ENCODE results near the gene NUDT4.
"Not testable (repeated sequence)": the region's sequence is repeated elsewhere in the genome, so short reads cannot be mapped to it uniquely, and the experiment has no call there.

NUDT4 gene

GRCh38 chr12:93427779-93428564, 50.2 kb downstream of the NUDT4 start:
- no peak for DNase-seq (ENCODE audit: low read depth, low spot score)

GRCh38 chr12:93429448-93429847, 51.7 kb downstream of the NUDT4 start:
- DNase-seq (ENCODE audit: low read depth, low spot score), result no peak

DNA sequence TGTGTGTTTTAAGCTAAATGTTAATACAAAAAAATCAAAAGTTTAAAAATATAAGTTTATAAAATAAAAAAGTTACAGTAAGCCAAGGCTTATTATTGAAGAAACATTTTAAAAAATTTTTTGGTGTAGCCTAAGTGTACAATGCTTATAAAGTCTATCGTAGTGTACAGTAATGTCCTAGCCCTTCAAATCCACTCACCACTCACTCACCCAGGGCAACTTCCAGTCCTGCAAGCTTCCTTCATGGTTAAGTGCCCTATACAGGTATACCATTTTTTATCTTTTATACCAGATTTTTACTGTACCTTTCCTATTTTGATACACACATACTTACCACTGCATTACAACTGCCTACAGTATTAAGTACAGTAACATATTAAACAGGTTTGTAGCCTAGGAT, 52.1 kb downstream of the NUDT4 start:
- DNase-seq (ENCODE audit: low read depth, low spot score), result no peak

DNA sequence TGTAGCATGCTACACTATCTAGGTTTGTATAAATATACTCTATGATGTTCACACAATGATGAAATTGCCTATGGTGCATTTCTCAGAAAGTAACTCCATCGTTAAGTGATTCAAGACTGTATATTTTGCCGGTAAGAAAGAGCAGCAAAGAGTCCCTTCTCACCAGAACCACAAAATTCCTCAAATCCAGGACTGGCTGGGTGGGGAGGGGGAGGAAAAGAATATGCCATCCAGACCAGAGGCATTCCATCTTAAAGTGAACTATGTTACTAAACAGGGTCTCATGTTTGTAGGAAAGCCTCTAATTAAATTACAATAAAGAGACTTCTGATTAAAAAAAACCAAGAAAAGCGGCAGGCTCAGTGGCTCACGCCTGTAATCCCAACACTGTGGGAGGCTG, 52.6 kb downstream of the NUDT4 start:
- DNase-seq (ENCODE audit: low read depth, low spot score), result no peak

GRCh38 chr12:93432031-93432430, 54.3 kb downstream of the NUDT4 start:
- DNase-seq (ENCODE audit: low read depth, low spot score), result not testable (repeated sequence)

- DNase-seq (ENCODE audit: low read depth, low spot score), result no peak
These were observed 56.6 kb downstream of the NUDT4 start for GRCh38 chr12:93434256-93434865.

GRCh38 chr12:93438266-93439050, 60.7 kb downstream of the NUDT4 start:
- no peak for DNase-seq (ENCODE audit: low read depth, low spot score)

- no peak for DNase-seq (ENCODE audit: low read depth, low spot score)
These were observed 62.5 kb downstream of the NUDT4 start for GRCh38 chr12:93440043-93440835.

DNA sequence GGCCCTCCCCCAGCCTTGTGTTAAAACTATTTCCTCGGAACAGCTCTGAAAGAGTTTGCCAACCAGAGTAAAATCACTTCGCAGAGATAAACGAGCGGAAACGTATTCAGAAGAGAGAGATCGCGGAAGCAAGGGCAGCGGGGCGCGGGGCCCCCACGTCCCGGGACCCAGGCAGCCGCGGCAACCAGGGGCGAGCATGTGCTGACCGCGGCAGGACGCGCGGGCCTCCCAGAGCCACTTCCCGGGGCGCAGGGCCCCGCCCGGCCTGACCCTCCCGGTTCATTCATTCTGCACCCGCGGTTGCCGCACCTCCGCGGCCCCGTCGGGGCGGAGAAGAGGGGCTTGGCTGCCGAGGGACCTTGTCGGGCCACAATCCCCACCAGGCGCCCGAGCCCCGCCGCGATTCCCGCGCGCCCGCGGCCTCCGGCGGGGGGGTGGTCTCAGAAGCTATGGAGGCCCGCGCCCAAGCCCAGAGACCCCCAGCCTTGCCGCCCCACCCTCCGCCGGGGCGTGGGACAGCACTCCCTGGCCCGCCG, 63.4 kb downstream of the NUDT4 start:
- no peak for DNase-seq (ENCODE audit: low read depth, low spot score)

DNA sequence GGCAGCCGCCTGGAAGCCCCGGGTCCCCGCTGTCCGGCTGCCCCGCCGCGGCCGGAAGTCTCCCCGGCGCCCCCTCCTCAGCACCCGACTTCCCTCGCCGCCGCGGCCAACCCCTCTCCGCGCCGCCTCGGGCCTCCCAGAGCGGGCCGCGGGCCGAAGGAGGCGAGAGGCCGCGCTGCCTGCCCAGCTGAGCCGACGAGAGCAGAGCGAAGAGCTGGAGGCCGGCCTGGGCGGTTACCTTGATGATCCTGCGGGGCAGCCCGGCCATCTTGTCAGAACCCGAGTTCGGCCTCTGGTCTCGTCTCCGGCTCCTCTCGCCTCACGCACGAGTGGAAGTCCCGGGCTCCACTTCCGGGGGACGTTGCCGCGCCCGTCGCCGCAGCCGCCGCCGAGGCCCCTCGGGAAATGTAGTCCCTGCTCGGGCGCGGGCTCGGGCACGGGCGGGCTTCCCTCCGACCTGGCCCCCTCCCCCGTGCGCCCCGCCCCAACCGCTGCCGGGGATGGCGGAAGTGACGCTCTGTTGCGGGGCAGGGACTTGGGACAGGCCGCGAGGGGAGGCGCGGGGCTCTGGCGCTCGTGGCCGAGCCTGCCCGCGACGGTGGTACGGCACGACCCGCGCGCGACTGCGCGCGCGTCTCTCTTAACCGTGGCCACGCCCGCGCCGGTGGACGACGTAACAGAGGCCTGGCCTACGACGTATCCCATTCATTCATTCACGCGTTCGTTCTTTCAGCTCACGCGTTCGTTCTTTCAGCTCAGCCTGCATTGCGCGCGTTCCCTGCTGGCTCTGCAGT, 64.1 kb downstream of the NUDT4 start, which contains the start of gene UBE2N:
Gene UBE2N, minus strand, starts transcription at position 331 of the 794 bp plus-strand sequence. Its CDS starts 63 bp downstream, at position 268.
- peak; percentile 93 for DNase-seq (ENCODE audit: low read depth, low spot score)

GRCh38 chr12:93442411-93443340, 65.0 kb downstream of the NUDT4 start:
- DNase-seq (ENCODE audit: low read depth, low spot score), result no peak

GRCh38 chr12:93443576-93443975, 65.9 kb downstream of the NUDT4 start:
- DNase-seq (ENCODE audit: low read depth, low spot score), result no peak

- no peak for DNase-seq (ENCODE audit: low read depth, low spot score)
These were observed 70.0 kb downstream of the NUDT4 start for GRCh38 chr12:93447555-93448290.

- no peak for DNase-seq (ENCODE audit: low read depth, low spot score)
These were observed 71.1 kb downstream of the NUDT4 start for GRCh38 chr12:93448796-93449195.

DNA sequence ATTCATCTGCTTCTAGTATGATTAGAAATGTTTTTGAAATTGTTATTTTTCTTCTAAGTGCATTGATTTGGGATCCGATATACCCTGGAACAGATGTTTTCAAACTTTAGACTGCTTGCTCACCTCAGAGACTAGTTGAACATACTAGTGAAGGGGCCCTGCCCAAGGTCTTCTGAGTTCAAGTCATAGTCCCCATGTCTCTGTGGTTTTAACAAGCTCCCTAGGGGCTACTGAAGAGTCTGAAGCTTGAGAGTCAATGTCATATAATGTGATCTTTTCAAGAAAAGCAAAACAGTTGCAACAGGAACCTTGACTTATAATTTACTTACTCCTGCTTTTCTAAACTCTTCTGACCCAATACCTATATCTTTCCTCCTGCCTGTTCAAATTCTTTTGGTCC, 71.6 kb downstream of the NUDT4 start:
- no peak for DNase-seq (ENCODE audit: low read depth, low spot score)

DNA sequence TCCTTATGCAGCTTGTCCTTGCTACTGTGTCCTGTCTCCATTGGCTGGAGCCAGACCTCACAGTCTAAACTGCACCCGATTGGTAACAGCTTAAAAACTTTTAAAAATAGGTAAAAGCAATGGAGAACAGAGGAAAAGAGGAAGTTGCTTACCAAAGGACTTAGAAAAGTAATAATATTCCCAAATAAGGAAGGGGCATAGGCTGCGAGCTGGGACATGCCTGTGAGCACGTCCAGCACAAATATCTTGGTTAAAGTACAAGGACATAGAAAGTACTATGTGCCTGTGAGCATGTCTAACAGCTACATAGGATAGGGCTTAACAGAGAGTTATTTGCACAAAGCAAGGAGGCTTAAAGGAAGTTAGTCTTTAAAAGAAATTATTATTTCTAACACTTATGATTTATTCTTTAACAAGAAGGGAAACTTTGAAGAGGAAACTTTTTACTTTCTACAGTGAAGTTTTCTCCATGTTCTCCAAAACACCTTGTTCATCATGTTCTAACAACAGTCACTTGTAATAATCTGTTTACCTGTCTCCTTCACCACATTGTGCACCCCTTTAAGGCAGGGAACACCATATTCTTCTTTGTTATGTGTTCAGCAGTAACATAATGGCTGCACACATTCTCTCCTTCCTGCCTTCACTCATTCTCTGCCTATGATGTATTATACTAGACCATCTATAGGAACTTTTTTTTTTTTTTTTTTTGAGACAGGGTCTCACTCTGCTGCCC, 73.9 kb downstream of the NUDT4 start:
- DNase-seq (ENCODE audit: low read depth, low spot score), result no peak

- no peak for DNase-seq (ENCODE audit: low read depth, low spot score)
These were observed 75.9 kb downstream of the NUDT4 start for GRCh38 chr12:93453633-93454032.

DNA sequence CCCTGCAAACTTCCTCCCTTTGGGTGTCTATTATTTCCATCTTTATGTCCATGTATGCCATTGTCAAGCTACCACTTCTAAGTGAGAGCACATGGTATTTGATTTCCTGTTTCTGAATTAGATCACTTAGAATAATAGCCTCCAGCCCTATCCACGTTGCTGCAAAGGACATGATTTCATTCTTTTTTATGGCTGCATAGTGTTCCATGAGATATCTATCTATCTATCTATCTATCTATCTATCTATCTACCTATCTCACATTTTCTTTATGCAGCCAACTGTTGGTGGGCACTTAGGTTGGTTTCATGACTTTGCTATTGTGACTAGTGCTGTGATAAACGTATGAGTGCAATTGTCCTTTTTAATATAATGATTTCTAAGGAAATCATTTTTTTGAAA, 78.4 kb downstream of the NUDT4 start:
- no peak for DNase-seq (ENCODE audit: low read depth, low spot score)
